MM.1S (cell line): Measurements from ENCODE around the gene ILF2.

Experiments used
- EZH2 ChIP-seq: fragments of 300-600 bp; sonication (generic); optimal IDR thresholded peaks from 2 replicates; pipeline ENCODE3; 2017; ENCODE audit warnings: low read depth, mild to moderate bottlenecking, antibody characterized with exemption, low read length, mixed read lengths
- EZH2phosphoT487 ChIP-seq: fragments of 300-600 bp; sonication (generic); IDR thresholded peaks from 2 replicates; pipeline ENCODE4 v1.6.1; 2018; ENCODE audit warnings: antibody characterized with exemption, low read length
- TF ChIP-seq, protein P1 (sequence below): fragments of 300-600 bp; sonication (generic); IDR thresholded peaks from 2 replicates; pipeline ENCODE4 v1.5.1; 2016; ENCODE audit warnings: antibody characterized with exemption, low read length, mixed read lengths

GRCh38 chr1:153711026-153711425 is 40.2 kb upstream of the ILF2 start:
- TF ChIP-seq, protein P1, sequence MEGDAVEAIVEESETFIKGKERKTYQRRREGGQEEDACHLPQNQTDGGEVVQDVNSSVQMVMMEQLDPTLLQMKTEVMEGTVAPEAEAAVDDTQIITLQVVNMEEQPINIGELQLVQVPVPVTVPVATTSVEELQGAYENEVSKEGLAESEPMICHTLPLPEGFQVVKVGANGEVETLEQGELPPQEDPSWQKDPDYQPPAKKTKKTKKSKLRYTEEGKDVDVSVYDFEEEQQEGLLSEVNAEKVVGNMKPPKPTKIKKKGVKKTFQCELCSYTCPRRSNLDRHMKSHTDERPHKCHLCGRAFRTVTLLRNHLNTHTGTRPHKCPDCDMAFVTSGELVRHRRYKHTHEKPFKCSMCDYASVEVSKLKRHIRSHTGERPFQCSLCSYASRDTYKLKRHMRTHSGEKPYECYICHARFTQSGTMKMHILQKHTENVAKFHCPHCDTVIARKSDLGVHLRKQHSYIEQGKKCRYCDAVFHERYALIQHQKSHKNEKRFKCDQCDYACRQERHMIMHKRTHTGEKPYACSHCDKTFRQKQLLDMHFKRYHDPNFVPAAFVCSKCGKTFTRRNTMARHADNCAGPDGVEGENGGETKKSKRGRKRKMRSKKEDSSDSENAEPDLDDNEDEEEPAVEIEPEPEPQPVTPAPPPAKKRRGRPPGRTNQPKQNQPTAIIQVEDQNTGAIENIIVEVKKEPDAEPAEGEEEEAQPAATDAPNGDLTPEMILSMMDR = no peak
- no peak for TF ChIP-seq EZH2
- TF ChIP-seq EZH2phosphoT487 = no peak
